Measurements from ENCODE around the gene ATP13A4. TPM values are rescaled to one million over a fixed set of nuclear protein-coding genes. Genes with fewer than 3 reads are reported as not detected.

ATP13A4 gene
- total RNA-seq, 1 experiment from 2014 or later: not detected

DNA sequence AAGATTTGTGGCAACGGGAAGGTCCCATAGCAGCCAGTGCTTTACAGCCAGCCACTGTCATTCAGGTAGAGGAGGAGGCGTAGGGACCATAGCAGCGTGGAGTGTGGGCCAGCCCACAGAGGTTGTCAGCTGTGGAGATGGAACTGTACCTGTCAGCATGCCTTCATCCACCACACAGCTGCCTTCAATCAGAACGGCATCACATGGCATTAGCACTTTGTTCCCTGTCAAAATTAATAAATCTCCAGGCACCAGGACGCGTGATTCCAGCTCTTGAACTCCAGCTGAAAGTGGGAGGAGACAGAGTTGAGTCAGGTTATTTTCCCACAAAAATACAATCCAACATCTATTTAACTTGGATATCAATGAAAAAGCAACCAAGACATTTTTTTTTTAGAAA, 84.0 kb downstream of the ATP13A4 start:
- no peaks in the 10 kb centered on the region for H3K4me1 Mint-ChIP-seq (ENCODE audit: insufficient read depth, unreplicated experiment)
- H3K27me3 Mint-ChIP-seq (ENCODE audit: insufficient read depth, unreplicated experiment): peaks cover 48% of the 10 kb centered on the region
- no peak overlapping the region for H3K27ac Mint-ChIP-seq (ENCODE audit: low read depth, unreplicated experiment)
- no peaks in the 10 kb centered on the region for H3K9me3 Mint-ChIP-seq (ENCODE audit: unreplicated experiment)
- CTCF ChIA-PET: interaction anchor here (0.6 to 1.3 kb wide), 6 partner anchors 9 to 1495 kb away, joined by 3 to 5 read pairs (median 3); no protein-coding TSS in a partner anchor
- POLR2A ChIA-PET: no interaction called here
- H3K36me3 Mint-ChIP-seq (ENCODE audit: insufficient read depth, unreplicated experiment): no peaks in the 10 kb centered on the region
- TF ChIP-seq, protein P1, sequence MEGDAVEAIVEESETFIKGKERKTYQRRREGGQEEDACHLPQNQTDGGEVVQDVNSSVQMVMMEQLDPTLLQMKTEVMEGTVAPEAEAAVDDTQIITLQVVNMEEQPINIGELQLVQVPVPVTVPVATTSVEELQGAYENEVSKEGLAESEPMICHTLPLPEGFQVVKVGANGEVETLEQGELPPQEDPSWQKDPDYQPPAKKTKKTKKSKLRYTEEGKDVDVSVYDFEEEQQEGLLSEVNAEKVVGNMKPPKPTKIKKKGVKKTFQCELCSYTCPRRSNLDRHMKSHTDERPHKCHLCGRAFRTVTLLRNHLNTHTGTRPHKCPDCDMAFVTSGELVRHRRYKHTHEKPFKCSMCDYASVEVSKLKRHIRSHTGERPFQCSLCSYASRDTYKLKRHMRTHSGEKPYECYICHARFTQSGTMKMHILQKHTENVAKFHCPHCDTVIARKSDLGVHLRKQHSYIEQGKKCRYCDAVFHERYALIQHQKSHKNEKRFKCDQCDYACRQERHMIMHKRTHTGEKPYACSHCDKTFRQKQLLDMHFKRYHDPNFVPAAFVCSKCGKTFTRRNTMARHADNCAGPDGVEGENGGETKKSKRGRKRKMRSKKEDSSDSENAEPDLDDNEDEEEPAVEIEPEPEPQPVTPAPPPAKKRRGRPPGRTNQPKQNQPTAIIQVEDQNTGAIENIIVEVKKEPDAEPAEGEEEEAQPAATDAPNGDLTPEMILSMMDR (IDR thresholded peaks at IDR 0.05; ENCODE audit: unreplicated experiment): no peak
- BruUV-seq (replicated peaks): no TSS peak
- no peak overlapping the region for H3K4me3 Mint-ChIP-seq (ENCODE audit: unreplicated experiment)
- intact Hi-C loops (cut with micrococcal nuclease): no loop called here
- no peak for DNase-seq (ENCODE audit: unreplicated experiment)

DNA sequence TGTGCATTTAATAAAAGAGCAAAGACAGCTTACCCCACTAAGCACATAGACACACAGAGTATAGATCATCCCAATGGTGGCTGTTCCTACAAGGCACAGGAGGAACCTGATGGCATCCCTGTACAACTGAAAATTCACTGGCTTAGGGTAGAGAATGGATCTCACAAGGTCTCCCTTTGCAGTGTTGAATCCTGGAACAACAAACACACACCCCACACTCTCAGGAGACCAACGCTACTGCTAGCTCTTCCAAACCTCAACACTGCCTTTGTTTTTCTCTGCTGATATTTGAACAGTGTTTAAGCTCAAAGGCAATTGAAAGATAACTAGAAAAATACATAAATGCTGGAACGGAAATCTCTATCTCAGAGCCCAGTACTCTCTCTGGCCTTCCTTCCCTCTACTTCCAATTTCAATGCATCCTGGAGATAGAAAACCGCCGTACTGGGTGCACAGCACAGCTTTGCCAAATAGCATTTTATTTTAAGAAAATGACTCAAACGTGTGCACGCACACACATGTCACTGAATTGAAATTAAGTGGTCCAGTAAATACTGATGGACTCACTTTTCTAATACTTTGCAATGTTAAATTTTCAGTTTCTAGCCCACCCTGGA, 88.6 kb downstream of the ATP13A4 start:
- peaks cover 46% of the 10 kb centered on the region for H3K27me3 Mint-ChIP-seq (ENCODE audit: insufficient read depth, unreplicated experiment)
- POLR2A ChIA-PET: interaction anchor here (0.7 kb wide), 1 partner anchor 651 kb away, joined by 3 read pairs; no protein-coding TSS in a partner anchor
- TF ChIP-seq, protein P1 (IDR thresholded peaks at IDR 0.05; ENCODE audit: unreplicated experiment): no peak
- no peaks in the 10 kb centered on the region for H3K36me3 Mint-ChIP-seq (ENCODE audit: insufficient read depth, unreplicated experiment)
- DNase-seq (ENCODE audit: unreplicated experiment): no peak
- H3K9me3 Mint-ChIP-seq (ENCODE audit: unreplicated experiment): no peaks in the 10 kb centered on the region
- CTCF ChIA-PET: interaction anchor here (0.5 to 3.6 kb wide), 3 partner anchors 107 to 419 kb away, joined by 3 to 21 read pairs (median 3); no protein-coding TSS in a partner anchor
- H3K4me1 Mint-ChIP-seq (ENCODE audit: insufficient read depth, unreplicated experiment): no peaks in the 10 kb centered on the region
- H3K4me3 Mint-ChIP-seq (ENCODE audit: unreplicated experiment): no peak overlapping the region
- intact Hi-C loops (cut with micrococcal nuclease): loop anchor here (10.0 kb wide), 1 partner anchor 401 kb away; no protein-coding TSS in a partner anchor
- no TSS peak for BruUV-seq (replicated peaks)
- H3K27ac Mint-ChIP-seq (ENCODE audit: low read depth, unreplicated experiment): no peak overlapping the region

DNA sequence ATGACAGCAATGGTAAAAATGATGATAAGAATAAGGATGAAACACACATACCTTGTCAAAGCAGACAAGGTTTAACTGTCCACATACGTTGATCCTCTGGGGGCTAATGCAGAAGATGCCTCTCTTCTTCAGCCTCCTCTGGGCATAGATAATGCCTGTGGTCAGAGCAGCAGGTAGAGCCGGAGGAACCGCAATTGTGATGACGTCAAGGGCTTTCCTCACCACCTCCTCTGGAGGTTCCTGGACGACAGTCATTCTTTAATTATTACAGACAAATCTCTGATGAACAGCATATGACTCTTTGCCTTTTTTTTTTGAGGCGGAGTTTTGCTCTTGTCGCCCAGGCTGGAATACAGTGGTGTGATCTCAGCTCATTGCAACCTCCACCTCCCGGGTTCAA, 89.8 kb downstream of the ATP13A4 start:
- ChIA-PET POLR2A (no interaction called here), CTCF (interaction anchor here (0.8 to 3.6 kb wide), 3 partner anchors 108 to 993 kb away, joined by 4 to 21 read pairs (median 11); no protein-coding TSS in a partner anchor)
- no peak overlapping the region for H3K27ac Mint-ChIP-seq (ENCODE audit: low read depth, unreplicated experiment)
- H3K9me3 Mint-ChIP-seq (ENCODE audit: unreplicated experiment): no peaks in the 10 kb centered on the region
- DNase-seq (ENCODE audit: unreplicated experiment): no peak
- no TSS peak for BruUV-seq (replicated peaks)
- no peak overlapping the region for H3K4me3 Mint-ChIP-seq (ENCODE audit: unreplicated experiment)
- no peaks in the 10 kb centered on the region for H3K4me1 Mint-ChIP-seq (ENCODE audit: insufficient read depth, unreplicated experiment)
- H3K36me3 Mint-ChIP-seq (ENCODE audit: insufficient read depth, unreplicated experiment): no peaks in the 10 kb centered on the region
- TF ChIP-seq, protein P1 (IDR thresholded peaks at IDR 0.05; ENCODE audit: unreplicated experiment): no peak
- peaks cover 56% of the 10 kb centered on the region for H3K27me3 Mint-ChIP-seq (ENCODE audit: insufficient read depth, unreplicated experiment)
- intact Hi-C loops (cut with micrococcal nuclease): loop anchor here (5.0 to 10.0 kb wide), 2 partner anchors 400 to 877 kb away; no protein-coding TSS in a partner anchor

DNA sequence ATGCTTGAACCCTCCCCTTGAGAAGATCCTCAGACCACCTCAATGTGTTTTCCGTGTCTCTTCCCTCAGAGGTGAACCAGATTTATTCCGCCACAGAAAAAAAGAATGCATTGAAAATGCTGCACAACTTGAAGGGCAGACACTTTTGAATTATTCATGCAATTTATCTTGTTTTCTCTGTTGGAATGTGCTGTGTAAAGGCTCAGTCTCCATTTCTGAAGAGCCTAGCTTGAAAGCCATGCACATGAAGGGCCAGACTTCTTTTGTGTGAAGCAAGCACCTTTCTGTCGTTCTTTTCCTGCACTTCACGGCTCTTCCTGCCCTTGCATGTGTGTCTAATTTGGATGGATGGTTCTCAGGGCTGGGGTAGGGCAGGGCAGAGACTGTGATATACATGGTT, 97.2 kb downstream of the ATP13A4 start:
- no TSS peak for BruUV-seq (replicated peaks)
- Mint-ChIP-seq H3K27ac (ENCODE audit: low read depth, unreplicated experiment) (no peak overlapping the region), H3K9me3 (ENCODE audit: unreplicated experiment) (no peaks in the 10 kb centered on the region), H3K4me1 (ENCODE audit: insufficient read depth, unreplicated experiment) (no peaks in the 10 kb centered on the region), H3K27me3 (ENCODE audit: insufficient read depth, unreplicated experiment) (peaks cover 72% of the 10 kb centered on the region), H3K4me3 (ENCODE audit: unreplicated experiment) (no peak overlapping the region), H3K36me3 (ENCODE audit: insufficient read depth, unreplicated experiment) (no peaks in the 10 kb centered on the region)
- no peak for DNase-seq (ENCODE audit: unreplicated experiment)
- ChIA-PET CTCF (interaction anchor here (5.0 to 5.3 kb wide), 2 partner anchors 115 to 645 kb away, joined by 37 to 49 read pairs; no protein-coding TSS in a partner anchor), POLR2A (interaction anchor here (0.6 kb wide), 1 partner anchor 490 kb away, joined by 3 read pairs; no protein-coding TSS in a partner anchor)
- intact Hi-C loops (cut with micrococcal nuclease): no loop called here
- TF ChIP-seq, protein P1 (IDR thresholded peaks at IDR 0.05; ENCODE audit: unreplicated experiment): no peak
